HEK293 (cell line): ENCODE measurements around the gene H3-3A.
A peak's percentile ranks its signal among the peaks of the same experiment; 100 is the strongest.

ENCODE experiments used
- BCL11A ChIP-seq: fragments of 450-650 bp; formaldehyde crosslinking; IDR thresholded peaks from 2 replicates; pipeline ENCODE4 v1.5.1; 2016; ENCODE audit warnings: low read depth, missing biosample characterization, missing genetic modification characterization
- GLI2 ChIP-seq: fragments of 450-650 bp; formaldehyde crosslinking; IDR thresholded peaks from 2 replicates; pipeline ENCODE4; 2017; ENCODE audit warnings: missing biosample characterization, missing genetic modification characterization, low read depth, borderline replicate concordance
- GLIS1 ChIP-seq: fragments of 450-650 bp; formaldehyde crosslinking; IDR thresholded peaks from 2 replicates; pipeline ENCODE4 v1.5.1; 2016; ENCODE audit warnings: missing biosample characterization, missing genetic modification characterization
- KLF1 ChIP-seq: fragments of 450-650 bp; formaldehyde crosslinking; IDR thresholded peaks from 2 replicates; pipeline ENCODE4 v1.5.1; 2016; ENCODE audit warnings: missing biosample characterization, missing genetic modification characterization
- KLF9 ChIP-seq: fragments of 450-650 bp; formaldehyde crosslinking; IDR thresholded peaks from 2 replicates; pipeline ENCODE4 v1.5.1; 2016; ENCODE audit warnings: missing biosample characterization, missing genetic modification characterization, low read depth
- SP2 ChIP-seq: fragments of 450-650 bp; formaldehyde crosslinking; IDR thresholded peaks from 2 replicates; pipeline ENCODE4 v1.5.1; 2016; ENCODE audit warnings: missing biosample characterization, missing genetic modification characterization
- ZBTB8A ChIP-seq: fragments of 450-650 bp; formaldehyde crosslinking; IDR thresholded peaks from 2 replicates; pipeline ENCODE4 v1.5.1; 2016; ENCODE audit warnings: missing biosample characterization, missing genetic modification characterization
- ZNF121 ChIP-seq: fragments of 450-650 bp; formaldehyde crosslinking; IDR thresholded peaks from 2 replicates; pipeline ENCODE4 v1.5.1; 2016; ENCODE audit warnings: missing biosample characterization, missing genetic modification characterization
- ZNF16 ChIP-seq: fragments of 450-650 bp; formaldehyde crosslinking; IDR thresholded peaks from 2 replicates; pipeline ENCODE4 v1.5.1; 2016; ENCODE audit warnings: low read depth, missing biosample characterization, missing genetic modification characterization
- ZNF169 ChIP-seq: fragments of 450-650 bp; formaldehyde crosslinking; IDR thresholded peaks from 2 replicates; pipeline ENCODE4 v1.5.1; 2016; ENCODE audit warnings: missing biosample characterization, missing genetic modification characterization
- ZNF24 ChIP-seq: fragments of 450-650 bp; formaldehyde crosslinking; IDR thresholded peaks from 2 replicates; pipeline ENCODE4 v1.5.1; 2016; ENCODE audit warnings: missing biosample characterization, missing genetic modification characterization
- ZNF350 ChIP-seq: fragments of 450-650 bp; formaldehyde crosslinking; IDR thresholded peaks from 2 replicates; pipeline ENCODE4 v1.5.0; 2017; ENCODE audit warnings: missing biosample characterization, mild to moderate bottlenecking, missing genetic modification characterization
- ZNF391 ChIP-seq: fragments of 450-650 bp; formaldehyde crosslinking; IDR thresholded peaks from 2 replicates; pipeline ENCODE4 v1.5.1; 2016; ENCODE audit warnings: low read depth, missing biosample characterization, missing genetic modification characterization, borderline replicate concordance
- ZNF560 ChIP-seq: fragments of 450-650 bp; formaldehyde crosslinking; IDR thresholded peaks from 2 replicates; pipeline ENCODE4 v1.5.1; 2017; ENCODE audit warnings: missing biosample characterization, missing genetic modification characterization, borderline replicate concordance
- ZNF571 ChIP-seq: fragments of 450-650 bp; formaldehyde crosslinking; IDR thresholded peaks from 2 replicates; pipeline ENCODE4 v1.5.0; 2017; ENCODE audit warnings: missing biosample characterization, missing genetic modification characterization
- ZNF585B ChIP-seq: fragments of 450-650 bp; formaldehyde crosslinking; IDR thresholded peaks from 2 replicates; pipeline ENCODE4 v1.5.1; 2016; ENCODE audit warnings: missing biosample characterization, missing genetic modification characterization
- ZNF707 ChIP-seq: fragments of 450-650 bp; formaldehyde crosslinking; IDR thresholded peaks from 2 replicates; pipeline ENCODE4 v1.5.1; 2016; ENCODE audit warnings: missing biosample characterization, missing genetic modification characterization
- ZSCAN23 ChIP-seq: fragments of 450-650 bp; formaldehyde crosslinking; IDR thresholded peaks from 2 replicates; pipeline ENCODE4 v1.5.1; 2016; ENCODE audit warnings: missing biosample characterization, missing genetic modification characterization
- TF ChIP-seq, protein P1 (sequence below): fragments of 450-650 bp; formaldehyde crosslinking; IDR thresholded peaks from 2 replicates; pipeline ENCODE4 v1.5.1; 2016; ENCODE audit warnings: missing biosample characterization, missing genetic modification characterization
- TF ChIP-seq, protein P2 (sequence below): fragments of 450-650 bp; formaldehyde crosslinking; IDR thresholded peaks from 2 replicates; pipeline ENCODE4 v1.5.1; 2017; ENCODE audit warnings: missing biosample characterization, missing genetic modification characterization
- TF ChIP-seq, protein P3 (sequence below): fragments of 450-650 bp; formaldehyde crosslinking; IDR thresholded peaks from 2 replicates; pipeline ENCODE4 v1.5.1; 2016; ENCODE audit warnings: missing biosample characterization, missing genetic modification characterization
- TF ChIP-seq, protein P4 (sequence below): fragments of 450-650 bp; formaldehyde crosslinking; IDR thresholded peaks from 2 replicates; pipeline ENCODE4 v1.5.1; 2016; ENCODE audit warnings: missing biosample characterization, missing genetic modification characterization
- TF ChIP-seq, protein P5 (sequence below): fragments of 450-650 bp; formaldehyde crosslinking; IDR thresholded peaks from 2 replicates; pipeline ENCODE4 v1.5.1; 2016; ENCODE audit warnings: missing biosample characterization, missing genetic modification characterization
- TF ChIP-seq, protein P6 (sequence below): fragments of 450-650 bp; formaldehyde crosslinking; IDR thresholded peaks from 2 replicates; pipeline ENCODE4 v1.5.1; 2016; ENCODE audit warnings: missing biosample characterization, missing genetic modification characterization
- TF ChIP-seq, protein P7 (sequence below): fragments of 450-650 bp; formaldehyde crosslinking; IDR thresholded peaks from 2 replicates; pipeline ENCODE4 v1.5.1; 2016; ENCODE audit warnings: missing biosample characterization, missing genetic modification characterization
- TF ChIP-seq, protein P8 (sequence below): fragments of 450-650 bp; formaldehyde crosslinking; optimal IDR thresholded peaks from 2 replicates; pipeline ENCODE3; 2016; ENCODE audit warnings: missing biosample characterization, mild to moderate bottlenecking, missing genetic modification characterization

H3-3A gene

DNA sequence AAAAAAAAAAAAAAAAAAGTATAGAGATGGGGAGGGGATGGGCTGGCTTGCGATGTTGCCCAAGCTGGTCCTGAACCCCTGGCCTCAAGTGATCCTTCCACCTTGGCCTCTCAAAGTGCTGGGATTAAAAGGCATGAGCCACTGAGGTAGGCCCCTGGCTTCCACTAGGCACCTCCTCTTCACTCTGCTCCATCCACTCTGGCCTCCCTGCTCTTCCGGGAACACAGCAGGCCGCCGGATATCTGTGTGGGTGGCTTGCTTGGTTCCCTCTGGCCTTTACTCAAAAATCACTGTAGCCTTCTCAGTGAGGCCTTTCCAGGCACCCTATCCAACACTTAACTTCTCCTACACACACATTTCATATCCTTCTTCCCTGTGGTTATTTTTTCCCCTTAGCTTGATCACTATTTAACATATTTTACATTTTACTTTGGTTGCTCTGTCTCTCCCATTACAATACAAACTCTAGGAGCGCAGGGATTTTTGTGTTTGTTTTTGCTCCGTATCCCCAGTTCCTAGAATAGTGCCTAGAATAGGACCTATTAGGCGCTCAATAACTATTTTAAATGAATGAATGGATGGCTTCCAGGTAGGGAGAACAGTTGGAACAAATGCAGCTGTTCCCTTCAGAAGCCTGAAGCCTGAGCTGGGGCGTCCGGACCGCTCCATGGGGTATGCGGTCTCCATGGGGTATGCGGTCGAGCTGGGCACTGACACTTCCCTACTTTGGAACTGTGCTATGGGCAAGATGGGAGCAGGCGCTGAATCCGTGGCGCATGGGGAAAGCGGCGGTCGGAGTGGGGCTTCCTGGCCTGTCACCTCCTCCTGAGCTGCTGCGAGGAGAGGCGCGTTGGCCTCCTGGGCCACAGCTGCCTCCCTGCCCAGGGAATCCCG is 46.7 kb downstream of the H3-3A start (continued):
- TF ChIP-seq ZNF391 (no peak), BCL11A (tag by site-specific recombination) (no peak), ZNF16 (tag by site-specific recombination) (no peak), ZNF571 (tag by site-specific recombination) (no peak), ZBTB8A (tag by site-specific recombination) (no peak; the same call in none of the 2 replicates), ZSCAN23 (no peak), ZNF121 (tag by site-specific recombination) (no peak), ZNF560 (tag by site-specific recombination) (no peak), KLF9 (tag by site-specific recombination) (no peak), ZNF350 (tag by site-specific recombination) (no peak), ZNF24 (tag by site-specific recombination) (no peak; the same call in none of the 2 replicates), GLI2 (tag by site-specific recombination) (no peak), SP2 (tag by site-specific recombination) (peak; percentile 43), ZNF169 (tag by site-specific recombination) (no peak), ZNF585B (tag by site-specific recombination) (0 out of 2 replicates have a peak, but pooled peaks have one; percentile 5), ZNF707 (tag by site-specific recombination) (no peak), GLIS1 (peak; percentile 46), KLF1 (tag by site-specific recombination) (0 out of 2 replicates have a peak, but pooled peaks have one; percentile 13)
- TF ChIP-seq, protein P1, sequence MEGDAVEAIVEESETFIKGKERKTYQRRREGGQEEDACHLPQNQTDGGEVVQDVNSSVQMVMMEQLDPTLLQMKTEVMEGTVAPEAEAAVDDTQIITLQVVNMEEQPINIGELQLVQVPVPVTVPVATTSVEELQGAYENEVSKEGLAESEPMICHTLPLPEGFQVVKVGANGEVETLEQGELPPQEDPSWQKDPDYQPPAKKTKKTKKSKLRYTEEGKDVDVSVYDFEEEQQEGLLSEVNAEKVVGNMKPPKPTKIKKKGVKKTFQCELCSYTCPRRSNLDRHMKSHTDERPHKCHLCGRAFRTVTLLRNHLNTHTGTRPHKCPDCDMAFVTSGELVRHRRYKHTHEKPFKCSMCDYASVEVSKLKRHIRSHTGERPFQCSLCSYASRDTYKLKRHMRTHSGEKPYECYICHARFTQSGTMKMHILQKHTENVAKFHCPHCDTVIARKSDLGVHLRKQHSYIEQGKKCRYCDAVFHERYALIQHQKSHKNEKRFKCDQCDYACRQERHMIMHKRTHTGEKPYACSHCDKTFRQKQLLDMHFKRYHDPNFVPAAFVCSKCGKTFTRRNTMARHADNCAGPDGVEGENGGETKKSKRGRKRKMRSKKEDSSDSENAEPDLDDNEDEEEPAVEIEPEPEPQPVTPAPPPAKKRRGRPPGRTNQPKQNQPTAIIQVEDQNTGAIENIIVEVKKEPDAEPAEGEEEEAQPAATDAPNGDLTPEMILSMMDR (tag by site-specific recombination) = peak; percentile 6; the same call in 1 of the 2 replicates
- TF ChIP-seq, protein P2, sequence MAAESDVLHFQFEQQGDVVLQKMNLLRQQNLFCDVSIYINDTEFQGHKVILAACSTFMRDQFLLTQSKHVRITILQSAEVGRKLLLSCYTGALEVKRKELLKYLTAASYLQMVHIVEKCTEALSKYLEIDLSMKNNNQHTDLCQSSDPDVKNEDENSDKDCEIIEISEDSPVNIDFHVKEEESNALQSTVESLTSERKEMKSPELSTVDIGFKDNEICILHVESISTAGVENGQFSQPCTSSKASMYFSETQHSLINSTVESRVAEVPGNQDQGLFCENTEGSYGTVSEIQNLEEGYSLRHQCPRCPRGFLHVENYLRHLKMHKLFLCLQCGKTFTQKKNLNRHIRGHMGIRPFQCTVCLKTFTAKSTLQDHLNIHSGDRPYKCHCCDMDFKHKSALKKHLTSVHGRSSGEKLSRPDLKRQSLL (tag by site-specific recombination) = no peak
- TF ChIP-seq, protein P3, sequence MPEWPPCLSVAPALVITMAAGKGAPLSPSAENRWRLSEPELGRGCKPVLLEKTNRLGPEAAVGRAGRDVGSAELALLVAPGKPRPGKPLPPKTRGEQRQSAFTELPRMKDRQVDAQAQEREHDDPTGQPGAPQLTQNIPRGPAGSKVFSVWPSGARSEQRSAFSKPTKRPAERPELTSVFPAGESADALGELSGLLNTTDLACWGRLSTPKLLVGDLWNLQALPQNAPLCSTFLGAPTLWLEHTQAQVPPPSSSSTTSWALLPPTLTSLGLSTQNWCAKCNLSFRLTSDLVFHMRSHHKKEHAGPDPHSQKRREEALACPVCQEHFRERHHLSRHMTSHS = no peak
- TF ChIP-seq, protein P4, sequence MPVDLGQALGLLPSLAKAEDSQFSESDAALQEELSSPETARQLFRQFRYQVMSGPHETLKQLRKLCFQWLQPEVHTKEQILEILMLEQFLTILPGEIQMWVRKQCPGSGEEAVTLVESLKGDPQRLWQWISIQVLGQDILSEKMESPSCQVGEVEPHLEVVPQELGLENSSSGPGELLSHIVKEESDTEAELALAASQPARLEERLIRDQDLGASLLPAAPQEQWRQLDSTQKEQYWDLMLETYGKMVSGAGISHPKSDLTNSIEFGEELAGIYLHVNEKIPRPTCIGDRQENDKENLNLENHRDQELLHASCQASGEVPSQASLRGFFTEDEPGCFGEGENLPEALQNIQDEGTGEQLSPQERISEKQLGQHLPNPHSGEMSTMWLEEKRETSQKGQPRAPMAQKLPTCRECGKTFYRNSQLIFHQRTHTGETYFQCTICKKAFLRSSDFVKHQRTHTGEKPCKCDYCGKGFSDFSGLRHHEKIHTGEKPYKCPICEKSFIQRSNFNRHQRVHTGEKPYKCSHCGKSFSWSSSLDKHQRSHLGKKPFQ (tag by site-specific recombination) = no peak
- TF ChIP-seq, protein P5, sequence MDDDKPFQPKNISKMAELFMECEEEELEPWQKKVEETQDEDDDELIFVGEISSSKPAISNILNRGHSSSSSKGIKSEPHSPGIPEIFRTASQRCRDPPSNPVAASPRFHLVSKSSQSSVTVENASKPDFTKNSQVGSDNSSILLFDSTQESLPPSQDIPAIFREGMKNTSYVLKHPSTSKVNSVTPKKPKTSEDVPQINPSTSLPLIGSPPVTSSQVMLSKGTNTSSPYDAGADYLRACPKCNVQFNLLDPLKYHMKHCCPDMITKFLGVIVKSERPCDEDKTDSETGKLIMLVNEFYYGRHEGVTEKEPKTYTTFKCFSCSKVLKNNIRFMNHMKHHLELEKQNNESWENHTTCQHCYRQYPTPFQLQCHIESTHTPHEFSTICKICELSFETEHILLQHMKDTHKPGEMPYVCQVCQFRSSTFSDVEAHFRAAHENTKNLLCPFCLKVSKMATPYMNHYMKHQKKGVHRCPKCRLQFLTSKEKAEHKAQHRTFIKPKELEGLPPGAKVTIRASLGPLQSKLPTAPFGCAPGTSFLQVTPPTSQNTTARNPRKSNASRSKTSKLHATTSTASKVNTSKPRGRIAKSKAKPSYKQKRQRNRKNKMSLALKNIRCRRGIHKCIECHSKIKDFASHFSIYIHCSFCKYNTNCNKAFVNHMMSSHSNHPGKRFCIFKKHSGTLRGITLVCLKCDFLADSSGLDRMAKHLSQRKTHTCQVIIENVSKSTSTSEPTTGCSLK (tag by site-specific recombination) = no peak
- TF ChIP-seq, protein P6, sequence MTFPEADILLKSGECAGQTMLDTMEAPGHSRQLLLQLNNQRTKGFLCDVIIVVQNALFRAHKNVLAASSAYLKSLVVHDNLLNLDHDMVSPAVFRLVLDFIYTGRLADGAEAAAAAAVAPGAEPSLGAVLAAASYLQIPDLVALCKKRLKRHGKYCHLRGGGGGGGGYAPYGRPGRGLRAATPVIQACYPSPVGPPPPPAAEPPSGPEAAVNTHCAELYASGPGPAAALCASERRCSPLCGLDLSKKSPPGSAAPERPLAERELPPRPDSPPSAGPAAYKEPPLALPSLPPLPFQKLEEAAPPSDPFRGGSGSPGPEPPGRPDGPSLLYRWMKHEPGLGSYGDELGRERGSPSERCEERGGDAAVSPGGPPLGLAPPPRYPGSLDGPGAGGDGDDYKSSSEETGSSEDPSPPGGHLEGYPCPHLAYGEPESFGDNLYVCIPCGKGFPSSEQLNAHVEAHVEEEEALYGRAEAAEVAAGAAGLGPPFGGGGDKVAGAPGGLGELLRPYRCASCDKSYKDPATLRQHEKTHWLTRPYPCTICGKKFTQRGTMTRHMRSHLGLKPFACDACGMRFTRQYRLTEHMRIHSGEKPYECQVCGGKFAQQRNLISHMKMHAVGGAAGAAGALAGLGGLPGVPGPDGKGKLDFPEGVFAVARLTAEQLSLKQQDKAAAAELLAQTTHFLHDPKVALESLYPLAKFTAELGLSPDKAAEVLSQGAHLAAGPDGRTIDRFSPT (tag by site-specific recombination) = no peak
- TF ChIP-seq, protein P7, sequence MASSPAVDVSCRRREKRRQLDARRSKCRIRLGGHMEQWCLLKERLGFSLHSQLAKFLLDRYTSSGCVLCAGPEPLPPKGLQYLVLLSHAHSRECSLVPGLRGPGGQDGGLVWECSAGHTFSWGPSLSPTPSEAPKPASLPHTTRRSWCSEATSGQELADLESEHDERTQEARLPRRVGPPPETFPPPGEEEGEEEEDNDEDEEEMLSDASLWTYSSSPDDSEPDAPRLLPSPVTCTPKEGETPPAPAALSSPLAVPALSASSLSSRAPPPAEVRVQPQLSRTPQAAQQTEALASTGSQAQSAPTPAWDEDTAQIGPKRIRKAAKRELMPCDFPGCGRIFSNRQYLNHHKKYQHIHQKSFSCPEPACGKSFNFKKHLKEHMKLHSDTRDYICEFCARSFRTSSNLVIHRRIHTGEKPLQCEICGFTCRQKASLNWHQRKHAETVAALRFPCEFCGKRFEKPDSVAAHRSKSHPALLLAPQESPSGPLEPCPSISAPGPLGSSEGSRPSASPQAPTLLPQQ = no peak
- TF ChIP-seq, protein P8, sequence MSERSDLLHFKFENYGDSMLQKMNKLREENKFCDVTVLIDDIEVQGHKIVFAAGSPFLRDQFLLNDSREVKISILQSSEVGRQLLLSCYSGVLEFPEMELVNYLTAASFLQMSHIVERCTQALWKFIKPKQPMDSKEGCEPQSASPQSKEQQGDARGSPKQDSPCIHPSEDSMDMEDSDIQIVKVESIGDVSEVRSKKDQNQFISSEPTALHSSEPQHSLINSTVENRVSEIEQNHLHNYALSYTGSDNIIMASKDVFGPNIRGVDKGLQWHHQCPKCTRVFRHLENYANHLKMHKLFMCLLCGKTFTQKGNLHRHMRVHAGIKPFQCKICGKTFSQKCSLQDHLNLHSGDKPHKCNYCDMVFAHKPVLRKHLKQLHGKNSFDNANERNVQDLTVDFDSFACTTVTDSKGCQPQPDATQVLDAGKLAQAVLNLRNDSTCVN (tag by site-specific recombination) = peak; percentile 9
